Tibial nerve (tissue), 4 donors: ENCODE data around the gene ZFYVE1. TPM values are rescaled to one million over a fixed set of nuclear protein-coding genes. Genes with fewer than 3 reads are reported as not detected.
"Not testable (repeated sequence)": the region's sequence is repeated elsewhere in the genome, so short reads cannot be mapped to it uniquely, and the experiment has no call there.

ENCODE experiments used
- DNase-seq, 2 donors: peaks; one replicate each; pipeline ENCODE4 v3.0.0-alpha.2; 2019; ENCODE audit warnings: low spot score in 2 of 2
- H3K27ac ChIP-seq, 4 donors: fragments of 200-600 bp; sonication (generic) in 3 of 4; one replicate each; pipeline ENCODE4 v1.5.1; 2017 to 2019; ENCODE audit warnings: mild to moderate bottlenecking in 1 of 4
- H3K27me3 ChIP-seq, 2 donors: fragments of 200-600 bp; sonication (generic) in 1 of 2; one replicate each; pipeline versions ENCODE4 v1.5.1 to v1.6.0; 2017 to 2019
- H3K36me3 ChIP-seq, 3 donors: fragments of 200-600 bp; sonication (generic); one replicate each; pipeline ENCODE4 v1.5.1; 2018 to 2019
- H3K4me1 ChIP-seq, 4 donors: fragments of 200-600 bp; sonication (generic) in 3 of 4; one replicate each; pipeline ENCODE4 v1.5.1; 2017 to 2019
- H3K4me3 ChIP-seq, 4 donors: fragments of 200-600 bp; sonication (generic) in 3 of 4; one replicate each; pipeline ENCODE4 v1.5.1; 2017 to 2019; ENCODE audit warnings: mild to moderate bottlenecking in 1 of 4, moderate library complexity in 1 of 4
- H3K9me3 ChIP-seq, 4 donors: fragments of 200-600 bp; sonication (generic) in 3 of 4; one replicate each; pipeline ENCODE4 v1.5.1; 2017 to 2019
- EP300 ChIP-seq, 2 donors: sonication (generic); formaldehyde crosslinking; IDR thresholded peaks; one replicate each; pipeline ENCODE4 v1.6.1; 2017; ENCODE audit warnings: antibody characterized with exemption in 2 of 2, mild to moderate bottlenecking in 1 of 2
- POLR2A ChIP-seq, 2 donors: fragments of 450-650 bp; IDR thresholded peaks; one replicate each; pipeline ENCODE4 v1.6.1; 2017; ENCODE audit warnings: antibody characterized with exemption in 2 of 2, mild to moderate bottlenecking in 2 of 2, moderate library complexity in 2 of 2
- WGBS, 2 donors: methylation state at CpG; one replicate each; pipeline ENCODE4 v1.1.5; 2018; 5-methylcytosine and 5-hydroxymethylcytosine counted together
- total RNA-seq, 4 donors: library from RNA; depleted of rRNA; stranded (reverse); fragments of >200 nt; gene quantifications; one replicate each; pipeline ENCODE4 v1.1.0, GENCODE V29; 2016
- TF ChIP-seq, protein P1 (sequence below), 5 experiments: fragments of 200-600 bp in 3 of 5; fragments of 450-650 bp in 2 of 5; sonication (generic) in 3 of 5; IDR thresholded peaks; one replicate each; pipeline ENCODE4 v1.5.1; 2016 to 2019; ENCODE audit warnings: antibody characterized with exemption in 5 of 5, mild to moderate bottlenecking in 3 of 5, moderate library complexity in 2 of 5

Gene ZFYVE1
- total RNA-seq, 4 donors from 2014 or later, result 16.5 to 30.3 (median 23.0) TPM

DNA sequence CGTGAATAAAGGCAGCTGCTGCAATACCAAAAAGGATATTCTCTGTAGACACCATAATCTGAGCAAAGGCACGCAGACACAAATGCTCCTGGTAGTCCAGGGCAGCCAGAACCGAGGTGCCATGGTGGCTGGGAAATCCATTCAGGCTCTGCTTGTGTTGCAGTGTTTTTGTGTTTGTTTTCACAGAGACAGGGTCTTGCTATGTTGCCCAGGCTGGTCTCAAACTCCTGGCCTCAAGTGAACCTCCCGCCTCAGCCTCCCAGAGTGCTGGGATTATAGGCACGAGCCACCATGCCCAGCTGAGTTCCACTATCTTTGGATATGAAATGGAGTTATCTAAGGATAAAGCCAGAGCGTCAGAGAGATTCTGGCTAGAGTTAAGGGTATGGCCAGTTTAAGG is 60.9 kb downstream of the ZFYVE1 start:
- Histone ChIP-seq H3K4me1 (no peaks in the 10 kb centered on the region), H3K27me3 (no peaks in the 10 kb centered on the region), H3K36me3 (peaks cover 0 to 63% (median 0%) of the 10 kb centered on the region in 3 donors), H3K4me3 (no peak overlapping the region), H3K27ac (no peak overlapping the region), H3K9me3 (no peaks in the 10 kb centered on the region)
- TF ChIP-seq POLR2A (IDR thresholded peaks at IDR 0.05), result no peak
- no peak for TF ChIP-seq EP300 (IDR thresholded peaks at IDR 0.05)
- TF ChIP-seq, protein P1, sequence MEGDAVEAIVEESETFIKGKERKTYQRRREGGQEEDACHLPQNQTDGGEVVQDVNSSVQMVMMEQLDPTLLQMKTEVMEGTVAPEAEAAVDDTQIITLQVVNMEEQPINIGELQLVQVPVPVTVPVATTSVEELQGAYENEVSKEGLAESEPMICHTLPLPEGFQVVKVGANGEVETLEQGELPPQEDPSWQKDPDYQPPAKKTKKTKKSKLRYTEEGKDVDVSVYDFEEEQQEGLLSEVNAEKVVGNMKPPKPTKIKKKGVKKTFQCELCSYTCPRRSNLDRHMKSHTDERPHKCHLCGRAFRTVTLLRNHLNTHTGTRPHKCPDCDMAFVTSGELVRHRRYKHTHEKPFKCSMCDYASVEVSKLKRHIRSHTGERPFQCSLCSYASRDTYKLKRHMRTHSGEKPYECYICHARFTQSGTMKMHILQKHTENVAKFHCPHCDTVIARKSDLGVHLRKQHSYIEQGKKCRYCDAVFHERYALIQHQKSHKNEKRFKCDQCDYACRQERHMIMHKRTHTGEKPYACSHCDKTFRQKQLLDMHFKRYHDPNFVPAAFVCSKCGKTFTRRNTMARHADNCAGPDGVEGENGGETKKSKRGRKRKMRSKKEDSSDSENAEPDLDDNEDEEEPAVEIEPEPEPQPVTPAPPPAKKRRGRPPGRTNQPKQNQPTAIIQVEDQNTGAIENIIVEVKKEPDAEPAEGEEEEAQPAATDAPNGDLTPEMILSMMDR (IDR thresholded peaks at IDR 0.05), result no peak
- 94 to 96% methylated on average over 6 of the region's 6 CpGs for WGBS, 2 donors
- DNase-seq, result no peak

DNA sequence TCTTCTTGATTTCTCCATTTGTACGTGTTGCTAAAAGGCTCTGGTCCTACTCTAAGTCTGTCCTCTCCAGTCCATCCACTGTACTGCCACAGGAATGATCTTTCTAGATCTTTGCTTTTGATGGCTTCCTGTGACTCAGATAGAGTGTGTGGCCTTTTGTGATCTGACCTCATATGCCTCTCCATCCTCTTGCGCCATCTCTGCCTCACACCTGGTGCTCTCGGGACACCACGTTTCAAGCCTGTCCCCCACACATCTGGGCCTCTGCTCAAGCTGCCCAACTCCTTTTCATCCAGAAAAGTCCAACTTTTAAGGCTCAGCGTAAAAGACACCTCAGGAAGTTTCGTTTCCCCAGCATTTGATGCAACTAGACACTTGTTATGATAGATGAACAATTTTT is 61.7 kb downstream of the ZFYVE1 start:
- H3K27me3 ChIP-seq, result no peaks in the 10 kb centered on the region
- H3K9me3 ChIP-seq, result no peaks in the 10 kb centered on the region
- no peak overlapping the region for H3K4me3 ChIP-seq
- 81 to 83% methylated on average over 6 of the region's 6 CpGs for WGBS, 2 donors
- H3K36me3 ChIP-seq, result peaks cover 0 to 63% (median 0%) of the 10 kb centered on the region in 3 donors
- H3K27ac ChIP-seq, result no peak overlapping the region
- TF ChIP-seq EP300 (IDR thresholded peaks at IDR 0.05) (no peak), POLR2A (IDR thresholded peaks at IDR 0.05) (no peak)
- TF ChIP-seq, protein P1 (IDR thresholded peaks at IDR 0.05), result no peak
- no peaks in the 10 kb centered on the region for H3K4me1 ChIP-seq
- no peak for DNase-seq

DNA sequence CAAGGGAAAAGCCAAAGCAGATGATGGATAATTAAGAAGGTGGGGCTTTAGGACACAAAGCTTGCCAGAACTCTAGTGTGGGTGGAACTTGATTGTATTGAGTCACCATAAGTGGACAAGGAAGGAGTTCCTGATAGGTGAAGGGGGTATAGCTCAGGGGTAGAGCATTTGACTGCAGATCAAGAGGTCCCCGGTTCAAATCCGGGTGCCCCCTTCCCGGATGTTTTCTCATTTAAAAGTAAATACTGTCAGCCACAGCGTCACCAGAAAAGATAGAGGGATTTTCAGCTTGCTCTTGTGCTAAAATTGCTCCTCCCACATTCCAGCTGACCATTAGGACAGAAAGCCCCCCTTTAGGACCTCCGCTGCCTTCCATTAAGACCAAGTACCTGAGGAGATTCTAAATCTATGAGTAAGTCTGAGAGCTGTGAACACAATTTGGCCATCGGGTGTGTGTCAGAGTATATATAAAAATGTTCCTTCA is 64.0 kb downstream of the ZFYVE1 start:
- Histone ChIP-seq H3K4me3 (no peak overlapping the region), H3K4me1 (no peaks in the 10 kb centered on the region), H3K27me3 (no peaks in the 10 kb centered on the region), H3K27ac (no peak overlapping the region), H3K9me3 (no peaks in the 10 kb centered on the region), H3K36me3 (peaks cover 0 to 63% (median 0%) of the 10 kb centered on the region in 3 donors)
- TF ChIP-seq, protein P1 (IDR thresholded peaks at IDR 0.05), result no peak
- TF ChIP-seq EP300 (IDR thresholded peaks at IDR 0.05), result no peak
- no peak for TF ChIP-seq POLR2A (IDR thresholded peaks at IDR 0.05)
- 57 to 67% methylated on average over 6 of the region's 6 CpGs for WGBS, 2 donors
- no peak for DNase-seq

DNA sequence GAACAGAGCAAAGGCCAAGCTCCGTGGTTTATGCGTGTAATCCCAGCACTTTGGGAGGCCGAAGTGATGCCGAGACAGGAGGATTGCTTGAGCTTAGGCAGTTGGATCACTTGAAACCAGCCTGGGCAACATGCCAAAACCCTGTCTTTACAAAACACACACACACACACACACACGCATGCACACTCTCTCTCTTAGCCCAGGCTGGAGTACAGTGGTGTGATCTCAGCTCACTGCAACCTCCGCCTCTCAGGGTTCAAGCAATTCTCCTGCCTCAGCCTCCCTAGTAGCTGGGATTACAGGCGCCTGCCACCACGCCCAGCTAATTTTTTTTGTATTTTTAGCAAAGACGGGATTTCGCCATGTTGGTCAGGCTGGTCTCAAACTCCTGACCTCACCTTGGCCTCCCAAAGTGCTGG is 64.6 kb downstream of the ZFYVE1 start:
- not testable (repeated sequence) for H3K4me3 ChIP-seq, H3K4me1 ChIP-seq, DNase-seq, H3K27ac ChIP-seq, H3K9me3 ChIP-seq, H3K27me3 ChIP-seq
- peaks cover 0 to 63% (median 3%) of the 10 kb centered on the region in 3 donors for H3K36me3 ChIP-seq
- 71% methylated on average over 10 of the region's 10 CpGs for WGBS, 2 donors

DNA sequence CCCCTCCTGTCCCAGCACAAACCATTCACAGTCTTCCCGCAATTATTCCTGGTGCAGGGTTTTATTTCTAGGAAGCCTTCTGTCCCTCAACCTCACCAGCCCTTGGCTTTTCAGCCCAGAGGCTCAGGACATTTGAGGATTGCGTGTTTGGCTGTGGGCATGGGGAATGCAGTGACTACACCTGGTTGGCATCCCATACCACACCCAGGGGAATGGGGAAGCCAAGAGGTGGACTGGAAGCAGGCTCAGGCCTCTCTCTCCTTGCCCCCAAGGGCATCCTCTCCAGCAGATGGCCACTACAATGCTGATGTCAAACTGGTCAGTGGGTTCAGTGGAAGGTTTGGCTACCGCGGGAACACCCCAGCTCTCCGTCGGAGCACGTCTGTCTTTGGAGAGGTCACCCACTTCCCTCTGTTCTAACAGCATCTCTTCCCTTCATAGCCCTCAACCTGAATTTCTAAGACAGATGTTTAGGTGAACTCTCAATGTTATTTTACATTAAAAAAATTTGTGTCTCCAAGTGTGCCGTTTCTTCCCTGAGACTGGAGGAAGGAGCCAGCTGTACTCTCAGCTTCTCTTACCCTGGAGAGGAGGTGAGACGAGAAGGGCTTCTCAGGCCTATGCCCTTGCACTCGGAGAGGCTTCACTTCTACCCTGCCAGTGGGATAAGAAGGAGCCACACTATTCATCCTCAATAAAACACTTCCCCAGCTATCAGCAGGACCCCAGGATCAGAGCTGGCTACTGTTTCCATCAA is 65.1 kb downstream of the ZFYVE1 start:
- H3K36me3 ChIP-seq, result peaks cover 0 to 63% (median 9%) of the 10 kb centered on the region in 3 donors
- H3K9me3 ChIP-seq, result no peaks in the 10 kb centered on the region
- no peaks in the 10 kb centered on the region for H3K4me1 ChIP-seq
- no peak overlapping the region for H3K4me3 ChIP-seq
- TF ChIP-seq EP300 (IDR thresholded peaks at IDR 0.05) (no peak), POLR2A (IDR thresholded peaks at IDR 0.05) (no peak)
- TF ChIP-seq, protein P1 (IDR thresholded peaks at IDR 0.05), result no peak
- no peak overlapping the region for H3K27ac ChIP-seq
- DNase-seq, result no peak
- WGBS, 2 donors, result 74 to 82% methylated on average over 10 of the region's 10 CpGs
- H3K27me3 ChIP-seq, result no peaks in the 10 kb centered on the region

DNA sequence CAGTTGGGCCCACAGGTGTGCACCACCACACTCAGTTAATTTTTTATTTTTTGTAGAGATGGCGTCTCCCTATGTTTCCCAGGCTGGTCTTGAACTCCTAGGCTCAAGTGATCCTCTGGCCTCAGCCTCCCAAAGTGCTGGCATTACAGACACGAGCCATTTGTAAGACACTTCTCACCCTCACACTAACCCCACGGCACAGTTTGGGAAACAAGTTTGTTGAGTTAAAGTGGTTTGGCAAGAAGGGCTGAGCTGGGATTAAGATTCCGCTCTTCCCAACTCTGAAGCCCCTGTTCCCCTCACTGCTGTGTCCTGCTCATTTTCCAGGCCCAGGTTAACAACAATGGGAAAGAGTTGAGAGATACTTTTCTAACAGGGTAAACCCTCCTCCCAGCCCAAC is 65.9 kb downstream of the ZFYVE1 start:
- H3K4me3 ChIP-seq, DNase-seq, H3K27me3 ChIP-seq, H3K27ac ChIP-seq, H3K9me3 ChIP-seq, H3K4me1 ChIP-seq: not testable (repeated sequence)
- peaks cover 0 to 64% (median 16%) of the 10 kb centered on the region in 3 donors for H3K36me3 ChIP-seq
- 89 to 92% methylated on average over 4 of the region's 4 CpGs for WGBS, 2 donors
